Fibroblast of mammary gland (primary cell): Measurements from ENCODE around the gene LENEP.
A peak's percentile ranks its signal among the peaks of the same experiment; 100 is the strongest.

Experiments
- DNase-seq: peaks from one replicate; pipeline ENCODE4 v3.0.0-alpha.2; 2010; ENCODE audit warnings: low read depth
- H3K4me3 ChIP-seq: 2 replicates; pipeline ENCODE4 v1.5.1; 2011; ENCODE audit warnings: low read depth, mild to moderate bottlenecking, low read length, moderate library complexity; ENCODE audit not compliant: control insufficient read depth
- TF ChIP-seq, protein P1 (sequence below): conservative IDR thresholded peaks from 2 replicates; pipeline ENCODE4 v1.5.1; 2011; ENCODE audit warnings: low read depth, low read length, inconsistent platforms; ENCODE audit not compliant: control insufficient read depth, insufficient read depth

Gene LENEP

GRCh38 chr1:155004352-155005075, 11.1 kb downstream of the LENEP start:
- TF ChIP-seq, protein P1, sequence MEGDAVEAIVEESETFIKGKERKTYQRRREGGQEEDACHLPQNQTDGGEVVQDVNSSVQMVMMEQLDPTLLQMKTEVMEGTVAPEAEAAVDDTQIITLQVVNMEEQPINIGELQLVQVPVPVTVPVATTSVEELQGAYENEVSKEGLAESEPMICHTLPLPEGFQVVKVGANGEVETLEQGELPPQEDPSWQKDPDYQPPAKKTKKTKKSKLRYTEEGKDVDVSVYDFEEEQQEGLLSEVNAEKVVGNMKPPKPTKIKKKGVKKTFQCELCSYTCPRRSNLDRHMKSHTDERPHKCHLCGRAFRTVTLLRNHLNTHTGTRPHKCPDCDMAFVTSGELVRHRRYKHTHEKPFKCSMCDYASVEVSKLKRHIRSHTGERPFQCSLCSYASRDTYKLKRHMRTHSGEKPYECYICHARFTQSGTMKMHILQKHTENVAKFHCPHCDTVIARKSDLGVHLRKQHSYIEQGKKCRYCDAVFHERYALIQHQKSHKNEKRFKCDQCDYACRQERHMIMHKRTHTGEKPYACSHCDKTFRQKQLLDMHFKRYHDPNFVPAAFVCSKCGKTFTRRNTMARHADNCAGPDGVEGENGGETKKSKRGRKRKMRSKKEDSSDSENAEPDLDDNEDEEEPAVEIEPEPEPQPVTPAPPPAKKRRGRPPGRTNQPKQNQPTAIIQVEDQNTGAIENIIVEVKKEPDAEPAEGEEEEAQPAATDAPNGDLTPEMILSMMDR = no peak
- H3K4me3 ChIP-seq = peak overlapping the region; percentile 89
- DNase-seq = no peak

DNA sequence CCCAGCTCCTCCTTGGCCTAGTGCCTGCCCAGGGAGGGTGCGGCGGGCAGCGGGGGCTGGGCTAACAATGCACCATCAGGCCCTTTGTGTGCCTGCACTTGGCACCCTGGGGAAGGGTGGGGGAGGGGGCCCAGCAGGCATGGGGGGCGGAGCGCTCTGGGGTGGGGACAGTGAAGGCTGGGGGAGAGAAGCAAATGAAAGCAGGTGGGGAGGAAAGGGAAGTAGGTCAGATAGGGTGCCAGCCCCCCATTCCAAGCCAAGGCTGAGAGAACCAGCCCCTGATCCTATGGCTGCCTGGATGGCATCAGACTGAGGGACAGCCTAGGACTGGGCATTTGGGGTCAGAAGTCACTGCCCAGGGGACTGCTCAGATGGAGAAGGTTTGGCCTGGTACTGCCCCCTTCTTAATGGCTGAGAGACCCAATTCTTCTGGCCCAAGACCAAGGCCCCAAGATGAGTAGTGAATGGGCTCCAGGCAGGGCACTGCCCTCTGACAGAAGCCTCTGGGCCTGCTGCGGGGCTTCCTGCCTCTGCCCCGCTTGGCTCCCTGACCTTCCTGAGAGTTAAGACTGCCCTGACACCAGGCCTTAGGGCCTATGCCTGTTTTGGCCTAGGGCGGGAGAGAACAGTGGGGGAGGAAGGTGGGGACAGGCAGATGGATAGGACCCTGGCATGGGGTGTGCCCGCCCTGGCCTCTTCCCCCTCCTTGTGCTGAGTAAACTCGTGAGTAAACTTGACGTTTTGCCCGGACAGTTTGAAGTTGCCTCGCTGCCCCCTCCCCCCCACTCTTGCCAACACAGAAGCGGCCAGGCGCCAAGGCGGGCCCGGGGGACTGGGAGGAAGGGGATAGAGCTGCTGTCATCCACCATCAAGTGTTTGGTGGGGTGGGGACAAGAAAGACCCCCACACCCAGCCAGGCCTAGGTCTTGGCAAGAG, 12.0 kb downstream of the LENEP start:
- no peak overlapping the region for H3K4me3 ChIP-seq
- DNase-seq = no peak
- TF ChIP-seq, protein P1 = no peak

- DNase-seq = no peak
- TF ChIP-seq, protein P1 = no peak
- H3K4me3 ChIP-seq = no peak overlapping the region
These were observed 13.3 kb downstream of the LENEP start for GRCh38 chr1:155006601-155007101.

DNA sequence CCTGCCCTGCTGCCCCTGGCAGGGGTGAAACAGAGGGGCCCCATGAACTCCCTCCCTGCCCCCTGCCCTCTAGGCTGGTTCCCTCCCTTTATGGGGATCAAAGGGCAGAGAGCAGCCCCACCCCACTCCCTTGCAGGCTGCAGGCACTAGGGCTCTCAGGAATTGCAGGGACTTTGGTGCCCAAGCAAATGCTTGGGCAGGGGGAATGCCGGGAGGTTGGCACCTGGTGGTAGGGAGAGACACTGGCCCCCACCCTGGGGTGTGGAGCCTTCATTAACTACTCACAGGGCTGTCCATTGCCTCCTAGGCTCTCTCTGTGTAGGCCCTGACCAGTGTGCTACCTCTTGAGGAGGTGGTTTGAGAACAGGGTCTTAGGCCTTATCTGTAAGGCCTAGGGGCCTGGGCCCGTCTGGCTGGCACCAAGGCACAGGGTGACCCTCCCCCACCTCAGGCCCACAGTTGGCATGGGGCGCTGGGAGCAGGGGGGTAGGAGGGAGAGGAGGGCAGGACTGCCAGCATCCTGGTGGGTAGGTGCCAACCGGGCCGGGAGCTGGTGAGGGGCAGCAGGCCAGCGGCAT, 14.0 kb downstream of the LENEP start:
- no peak for DNase-seq
- TF ChIP-seq, protein P1 = no peak
- H3K4me3 ChIP-seq = no peak overlapping the region

- TF ChIP-seq, protein P1 = no peak
- H3K4me3 ChIP-seq = no peak overlapping the region
- no peak for DNase-seq
These were observed 14.9 kb downstream of the LENEP start for GRCh38 chr1:155008015-155008941.

DNA sequence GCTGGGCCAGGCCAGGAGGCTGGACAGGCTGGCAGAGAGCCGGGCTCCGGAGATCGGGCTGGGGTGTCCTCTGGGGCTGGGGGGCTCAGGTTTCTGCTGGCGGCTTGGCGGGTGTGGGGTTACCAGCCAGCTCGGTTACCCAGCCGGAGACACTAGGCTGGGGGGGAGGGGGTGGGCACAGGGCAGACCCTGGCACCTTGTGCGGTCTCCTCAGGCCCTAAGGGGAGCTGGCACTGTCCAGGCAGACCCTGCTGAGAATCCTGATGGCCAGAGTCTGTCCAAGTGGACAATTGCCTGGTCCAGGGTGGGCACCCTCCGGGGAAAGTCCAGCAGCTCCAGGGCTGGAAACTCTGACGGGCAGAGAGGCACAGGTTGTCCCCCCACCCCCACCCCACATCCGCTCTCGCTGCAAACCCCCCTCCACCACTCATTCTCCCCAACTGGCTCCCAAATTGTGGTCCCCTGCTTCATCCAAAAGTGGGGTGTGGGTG, 15.9 kb downstream of the LENEP start:
- no peak for DNase-seq
- TF ChIP-seq, protein P1 = no peak
- H3K4me3 ChIP-seq = no peak overlapping the region
